Activated gamma-delta T cell treated with Interleukin-2 at 50 U/mL for 16 hours (primary cell): ENCODE results near the gene DDX51.

Experiments used
- DNase-seq: peaks from one replicate; pipeline ENCODE4 v3.0.0-alpha.2; 2020

The DDX51 gene

GRCh38 chr12:132166801-132167591, 22.9 kb upstream of the DDX51 start:
- no peak for DNase-seq

- DNase-seq: no peak
Measured at GRCh38 chr12:132166093-132166492, 22.0 kb upstream of the DDX51 start.

GRCh38 chr12:132165584-132165983, 21.5 kb upstream of the DDX51 start:
- no peak for DNase-seq

- no peak for DNase-seq
Measured at GRCh38 chr12:132164426-132164825, 20.3 kb upstream of the DDX51 start.

- no peak for DNase-seq
Measured at GRCh38 chr12:132163911-132164288, 19.8 kb upstream of the DDX51 start.

- no peak for DNase-seq
Measured at GRCh38 chr12:132163041-132163910, 19.2 kb upstream of the DDX51 start.

GRCh38 chr12:132162508-132163031, 18.5 kb upstream of the DDX51 start:
- no peak for DNase-seq

- DNase-seq: no peak
Measured at GRCh38 chr12:132161796-132162507, 17.8 kb upstream of the DDX51 start.

GRCh38 chr12:132161036-132161781, 17.1 kb upstream of the DDX51 start:
- DNase-seq: no peak

GRCh38 chr12:132160601-132161035, 16.5 kb upstream of the DDX51 start:
- DNase-seq: no peak

- DNase-seq: no peak
Measured at GRCh38 chr12:132160016-132160415, 15.9 kb upstream of the DDX51 start.

GRCh38 chr12:132159555-132160003, 15.5 kb upstream of the DDX51 start:
- no peak for DNase-seq

- no peak for DNase-seq
Measured at GRCh38 chr12:132158677-132159554, 14.8 kb upstream of the DDX51 start.

- no peak for DNase-seq
Measured at GRCh38 chr12:132157733-132158409, 13.8 kb upstream of the DDX51 start.

GRCh38 chr12:132156573-132157325, 12.6 kb upstream of the DDX51 start:
- DNase-seq: no peak

GRCh38 chr12:132155771-132156572, 11.9 kb upstream of the DDX51 start:
- DNase-seq: no peak

GRCh38 chr12:132154941-132155770, 11.0 kb upstream of the DDX51 start:
- DNase-seq: no peak

- no peak for DNase-seq
Measured at GRCh38 chr12:132154341-132154761, 10.2 kb upstream of the DDX51 start.
